H1 (cell line): Measurements from ENCODE around the gene FSIP1. TPM values are rescaled to one million over a fixed set of nuclear protein-coding genes. Genes with fewer than 3 reads are reported as not detected.

Source experiments
- CTCF ChIA-PET: fragments of 300-600 bp; sonication (Branson Sonifier 250); formaldehyde crosslinking; loops from one replicate; lab custom pipeline; 2021; ENCODE audit not compliant: partially characterized antibody; lab: Charles Lee
- POLR2A ChIA-PET: fragments of 300-600 bp; sonication (Branson Sonifier 250); formaldehyde crosslinking; loops from one replicate; lab custom pipeline; 2021; ENCODE audit warnings: inconsistent platforms; ENCODE audit not compliant: partially characterized antibody; lab: Charles Lee
- DNase-seq, 2 experiments: peaks; one replicate each; pipeline versions ENCODE4 v3.0.0 to v3.0.0-alpha.2; 2010 to 2022; ENCODE audit warnings: low spot score in 2 of 2, low read depth in 1 of 2, mixed read lengths in 1 of 2
- FAIRE-seq: peaks from 2 replicates; lab custom pipeline; 2011; peaks lifted over from hg19 to GRCh38; lab: Jason Lieb, UNC
- H2AFZ ChIP-seq: 2 replicates; pipeline ENCODE4 v1.8.1; 2012; ENCODE audit warnings: low read length, inconsistent platforms
- H2AK5ac ChIP-seq: 2 replicates; pipeline ENCODE4 v1.6.1; 2013; ENCODE audit warnings: low read depth, low read length
- H2BK120ac ChIP-seq: replicated peaks from 2 replicates; pipeline ENCODE3; 2013; ENCODE audit warnings: low read depth, low read length, inconsistent platforms
- H2BK12ac ChIP-seq: 2 replicates; pipeline ENCODE4 v1.6.1; 2013; ENCODE audit warnings: low read depth, low read length
- H2BK15ac ChIP-seq: 2 replicates; pipeline ENCODE4 v1.6.1; 2013; ENCODE audit warnings: low read length
- H2BK20ac ChIP-seq: 2 replicates; pipeline ENCODE4 v1.6.1; 2013; ENCODE audit warnings: low read length
- H2BK5ac ChIP-seq: 2 replicates; pipeline ENCODE4 v1.6.1; 2013; ENCODE audit warnings: low read depth, low read length
- H3K14ac ChIP-seq: 2 replicates; pipeline ENCODE4 v1.6.1; 2013; ENCODE audit warnings: inconsistent platforms; ENCODE audit not compliant: insufficient read length
- H3K18ac ChIP-seq: 2 replicates; pipeline ENCODE4 v1.6.1; 2013; ENCODE audit warnings: low read length; ENCODE audit errors: extremely low read depth
- H3K23ac ChIP-seq: 2 replicates; pipeline ENCODE4 v1.6.1; 2013; ENCODE audit warnings: inconsistent platforms; ENCODE audit not compliant: insufficient read length
- H3K23me2 ChIP-seq: 2 replicates; pipeline ENCODE4 v1.6.1; 2013; ENCODE audit warnings: low read depth, low read length
- H3K27ac ChIP-seq: 2 replicates; pipeline ENCODE4 v1.6.1; 2011; ENCODE audit warnings: low read depth, low read length, inconsistent platforms
- H3K27me3 ChIP-seq, 4 experiments: replicated peaks in 1 of 4; 1 replicate in 1 of 4; 2 replicates in 3 of 4; pipeline versions ENCODE4 v1.6.1 to v1.8.1; 2011 to 2013; ENCODE audit warnings: low read length in 3 of 4, mild to moderate bottlenecking in 3 of 4, inconsistent platforms in 2 of 4, mixed read lengths in 2 of 4, moderate library complexity in 1 of 4; ENCODE audit not compliant: control insufficient read depth in 3 of 4, insufficient read depth in 3 of 4; ENCODE audit errors: extremely low read depth in 1 of 4
- H3K36me3 ChIP-seq, 4 experiments: 2 replicates each; pipeline versions ENCODE4 v1.6.1 to v1.8.1; 2011 to 2013; ENCODE audit warnings: mild to moderate bottlenecking in 4 of 4, low read length in 3 of 4, moderate library complexity in 2 of 4, control low read depth in 1 of 4, inconsistent platforms in 1 of 4; ENCODE audit not compliant: insufficient read depth in 4 of 4, control insufficient read depth in 2 of 4
- H3K4ac ChIP-seq: replicated peaks from 2 replicates; pipeline ENCODE3; 2013; ENCODE audit warnings: low read length, low read depth, mixed read lengths, inconsistent platforms; ENCODE audit not compliant: insufficient read length
- H3K4me1 ChIP-seq, 4 experiments: replicated peaks in 1 of 4; 1 replicate in 1 of 4; 2 replicates in 3 of 4; pipeline versions ENCODE4 v1.6.1 to v1.8.1; 2011 to 2013; ENCODE audit warnings: low read length in 3 of 4, inconsistent platforms in 2 of 4, mixed read lengths in 1 of 4; ENCODE audit not compliant: insufficient read depth in 4 of 4, control insufficient read depth in 3 of 4
- H3K4me2 ChIP-seq, 2 experiments: 2 replicates each; pipeline versions ENCODE4 v1.6.1 to v1.8.1; 2011 to 2013; ENCODE audit warnings: low read depth in 2 of 2, low read length in 2 of 2, control low read depth in 1 of 2, inconsistent platforms in 1 of 2, mild to moderate bottlenecking in 1 of 2; ENCODE audit not compliant: insufficient read depth in 1 of 2
- H3K4me3 ChIP-seq, 4 experiments: fragments of 200-600, 300-600 bp in 1 of 4; sonication (generic), shearing (Covaris generic), sonication (Bioruptor Twin) in 1 of 4; 2 replicates each; pipeline versions ENCODE4 v1.5.1 to v1.8.1; 2011 to 2016; ENCODE audit warnings: low read length in 4 of 4, low read depth in 3 of 4, control low read depth in 2 of 4, inconsistent platforms in 2 of 4, mild to moderate bottlenecking in 2 of 4, mixed read lengths in 1 of 4, moderate library complexity in 1 of 4; ENCODE audit not compliant: insufficient read depth in 2 of 4; ENCODE audit errors: extremely low read depth in 1 of 4
- H3K56ac ChIP-seq: replicated peaks from 2 replicates; pipeline ENCODE3; 2013; ENCODE audit warnings: low read depth, mild to moderate bottlenecking, mixed read lengths, low read length, inconsistent platforms; ENCODE audit not compliant: insufficient read length
- H3K79me1 ChIP-seq: 2 replicates; pipeline ENCODE4 v1.6.1; 2013; ENCODE audit warnings: low read depth, low read length, control low read depth
- H3K79me2 ChIP-seq, 2 experiments: 2 replicates each; pipeline versions ENCODE4 v1.6.1 to v1.8.1; 2012 to 2013; ENCODE audit warnings: low read length in 2 of 2, mild to moderate bottlenecking in 2 of 2, inconsistent platforms in 1 of 2; ENCODE audit not compliant: insufficient read depth in 2 of 2, control insufficient read depth in 1 of 2
- H3K9ac ChIP-seq, 4 experiments: replicated peaks in 1 of 4; 1 replicate in 1 of 4; 2 replicates in 3 of 4; pipeline versions ENCODE4 v1.6.1 to v1.8.1; 2011 to 2013; ENCODE audit warnings: low read depth in 3 of 4, low read length in 3 of 4, control low read depth in 2 of 4, mild to moderate bottlenecking in 2 of 4, moderate library complexity in 2 of 4, inconsistent platforms in 1 of 4; ENCODE audit errors: extremely low read depth in 1 of 4
- H3K9me3 ChIP-seq, 2 experiments: 2 replicates each; pipeline versions ENCODE4 v1.6.1 to v1.8.1; 2012 to 2013; ENCODE audit warnings: mild to moderate bottlenecking in 2 of 2, moderate library complexity in 2 of 2, control low read depth in 1 of 2, inconsistent platforms in 1 of 2, low read depth in 1 of 2, low read length in 1 of 2, mixed read lengths in 1 of 2; ENCODE audit not compliant: insufficient read depth in 2 of 2
- H4K20me1 ChIP-seq, 2 experiments: replicated peaks in 1 of 2; 2 replicates each; pipeline versions ENCODE3 to v1.8.1; 2011 to 2013; ENCODE audit warnings: inconsistent platforms in 2 of 2, low read length in 2 of 2, mild to moderate bottlenecking in 1 of 2; ENCODE audit not compliant: insufficient read depth in 2 of 2, control insufficient read depth in 1 of 2
- H4K5ac ChIP-seq: 2 replicates; pipeline ENCODE4 v1.6.1; 2013; ENCODE audit warnings: low read length, low read depth, mixed read lengths, inconsistent platforms; ENCODE audit not compliant: insufficient read length
- H4K8ac ChIP-seq: 2 replicates; pipeline ENCODE4 v1.8.0; 2013; ENCODE audit warnings: mild to moderate bottlenecking, moderate library complexity, low read length, inconsistent platforms; ENCODE audit not compliant: insufficient read depth; ENCODE audit errors: extremely low read depth
- H4K91ac ChIP-seq: replicated peaks from 2 replicates; pipeline ENCODE3; 2013; ENCODE audit warnings: low read length, mixed read lengths, inconsistent platforms; ENCODE audit not compliant: insufficient read length
- ASH2L ChIP-seq: fragments of 200-600, 300-600 bp; sonication (generic); IDR thresholded peaks from one replicate; pipeline ENCODE4 v1.7.1; 2017; ENCODE audit warnings: low read length
- BRCA1 ChIP-seq: IDR thresholded peaks from 2 replicates; pipeline ENCODE4 v1.6.1; 2012; ENCODE audit warnings: low read depth, low read length, improper control_type of control experiment
- POU5F1 ChIP-seq: IDR thresholded peaks from 2 replicates; pipeline ENCODE4 v1.6.1; 2011; ENCODE audit warnings: low read depth, mild to moderate bottlenecking, low read length, moderate library complexity
- RFX5 ChIP-seq: IDR thresholded peaks from 2 replicates; pipeline ENCODE4 v1.6.1; 2011; ENCODE audit warnings: low read depth, low read length, improper control_type of control experiment, borderline replicate concordance
- SIX5 ChIP-seq: IDR thresholded peaks from 2 replicates; pipeline ENCODE4 v1.6.1; 2011; ENCODE audit warnings: mild to moderate bottlenecking, low read depth, low read length
- SP4 ChIP-seq: IDR thresholded peaks from 2 replicates; pipeline ENCODE4 v1.6.1; 2012; ENCODE audit warnings: low read length, inconsistent platforms
- TCF12 ChIP-seq: IDR thresholded peaks from 2 replicates; pipeline ENCODE4 v1.6.1; 2011; ENCODE audit warnings: low read depth, mild to moderate bottlenecking, low read length
- WGBS, 2 experiments: shearing (Covaris generic) in 1 of 2; methylation state at CpG; one replicate each; pipeline versions ENCODE4 v1.1.6 to v1.1.7; 2013 to 2015; ENCODE audit warnings: low lambda C conversion rate in 2 of 2, mixed read lengths in 2 of 2, inconsistent platforms in 1 of 2, low coverage in 1 of 2, missing lambda C conversion rate in 1 of 2; ENCODE audit not compliant: insufficient replicate concordance in 2 of 2, insufficient coverage in 1 of 2, insufficient read length in 1 of 2; ENCODE audit errors: extremely low coverage in 1 of 2, missing lambda C conversion rate in 1 of 2; 5-methylcytosine and 5-hydroxymethylcytosine counted together
- polyA plus RNA-seq, 7 experiments: library from polyadenylated mRNA; depleted of rRNA in 3 of 7; stranded (reverse) in 5 of 7; unstranded in 2 of 7; fragments of >200 nt in 5 of 7; fragments of 200-250 nt in 2 of 7; gene quantifications; 1 replicate in 5 of 7; 2 replicates in 1 of 7; 4 replicates in 1 of 7; pipeline versions ENCODE4 v1.2.1 to v1.2.3, GENCODE V29; 2011 to 2013; ENCODE audit warnings: missing spikeins in 2 of 7, mixed read lengths in 2 of 7
- total RNA-seq: library from RNA; stranded (reverse); fragmentation: NEBNext Ultra II Directional; extraction: Animal tissue kit (Norgen Biotek cat#: 25700); gene quantifications from 2 replicates; pipeline ENCODE4 v1.2.1, GENCODE V29; 2021

Gene FSIP1
- total and polyA plus RNA-seq, 2 of the 8 experiments (the other 6 are each of a cell fraction or from before 2014, with no cell fraction given): 0.18 to 1.3 TPM

DNA sequence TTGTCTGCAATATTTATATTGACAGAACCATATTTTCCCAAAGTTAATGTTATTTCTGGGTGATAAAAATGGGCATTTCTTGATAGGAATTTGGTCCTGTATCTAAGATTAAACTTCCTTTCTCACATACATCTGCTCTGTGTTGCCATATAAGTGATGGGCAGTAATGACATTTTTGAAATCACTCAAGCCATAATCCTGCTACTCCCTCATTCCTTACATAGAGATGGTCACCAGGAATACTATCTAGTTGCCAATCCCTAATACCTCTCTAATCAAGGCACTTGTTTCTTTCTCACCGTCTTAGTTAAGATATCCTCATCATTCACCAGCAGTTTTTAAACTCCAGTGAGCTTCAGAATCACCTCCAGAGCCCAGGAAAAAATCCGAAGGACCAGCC is 68.4 kb downstream of the FSIP1 start:
- Histone ChIP-seq H4K5ac (no peak overlapping the region), H3K27me3 (no peaks in the 10 kb centered on the region), H3K23ac (no peak overlapping the region), H2BK12ac (no peak overlapping the region), H2BK5ac (no peak overlapping the region), H3K36me3 (no peaks in the 10 kb centered on the region), H3K4ac (no peak overlapping the region), H3K4me1 (no peaks in the 10 kb centered on the region), H2BK20ac (no peak overlapping the region), H2BK15ac (no peak overlapping the region), H3K27ac (no peak overlapping the region), H3K56ac (no peak overlapping the region), H3K79me2 (no peaks in the 10 kb centered on the region), H2AFZ (no peak overlapping the region), H3K4me3 (no peak overlapping the region), H4K91ac (no peak overlapping the region), H2AK5ac (no peak overlapping the region), H3K4me2 (no peak overlapping the region), H2BK120ac (no peak overlapping the region), H3K79me1 (no peaks in the 10 kb centered on the region), H3K23me2 (no peaks in the 10 kb centered on the region; the same call in 1 of the 2 replicates), H4K20me1 (no peaks in the 10 kb centered on the region), H3K9me3 (no peaks in the 10 kb centered on the region), H3K9ac (no peak overlapping the region), H4K8ac (no peak overlapping the region), H3K14ac (no peak overlapping the region), H3K18ac (no peak overlapping the region)
- FAIRE-seq: no peak
- ChIA-PET CTCF (interaction anchor here (0.8 to 2.8 kb wide), 4 partner anchors 21 to 134 kb away, joined by 3 to 10 read pairs (median 6); no protein-coding TSS in a partner anchor), POLR2A (no interaction called here)
- no peak for DNase-seq
- WGBS, 2 experiments: 84% methylated on average over 2 of the region's 2 CpGs; no CpG with 5 or more reads in 1 of the 2 experiments
- TF ChIP-seq SIX5 (no peak), POU5F1 (no peak), RFX5 (no peak), SP4 (no peak), TCF12 (no peak), BRCA1 (no peak), ASH2L (no peak)
